HG03460 (cell line): ENCODE data around the gene MRPL20.
"Not testable (repeated sequence)": the region's sequence is repeated elsewhere in the genome, so short reads cannot be mapped to it uniquely, and the experiment has no call there.

Experiments used
- ATAC-seq: cut with Tn5 transposase; IDR thresholded peaks from one replicate; pipeline ENCODE4 v1.9.1; 2021; ENCODE audit not compliant: unreplicated experiment

Gene MRPL20

GRCh38 chr1:1427106-1427819 lies 20.2 kb upstream of the MRPL20 start:
- ATAC-seq, result no peak

GRCh38 chr1:1426496-1427105 lies 19.5 kb upstream of the MRPL20 start:
- ATAC-seq, result no peak

GRCh38 chr1:1425753-1426495 lies 18.8 kb upstream of the MRPL20 start:
- no peak for ATAC-seq

DNA sequence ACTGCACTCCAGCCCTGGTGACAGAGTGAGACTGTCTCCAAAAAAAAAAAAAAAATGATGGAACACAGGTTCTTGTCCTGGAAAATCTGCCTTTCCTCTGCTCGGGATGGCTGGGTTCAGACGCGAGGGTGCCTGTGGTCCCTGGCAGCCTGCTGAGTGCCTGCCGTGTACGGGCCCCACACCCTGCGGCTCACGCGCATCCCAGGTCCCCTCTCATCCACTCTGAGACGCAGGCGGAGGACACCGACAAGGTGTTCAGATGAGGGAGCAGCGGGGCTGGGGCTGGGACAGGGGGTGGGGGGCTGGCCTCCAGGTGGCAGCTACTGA lies 18.3 kb upstream of the MRPL20 start:
- ATAC-seq, result no peak

DNA sequence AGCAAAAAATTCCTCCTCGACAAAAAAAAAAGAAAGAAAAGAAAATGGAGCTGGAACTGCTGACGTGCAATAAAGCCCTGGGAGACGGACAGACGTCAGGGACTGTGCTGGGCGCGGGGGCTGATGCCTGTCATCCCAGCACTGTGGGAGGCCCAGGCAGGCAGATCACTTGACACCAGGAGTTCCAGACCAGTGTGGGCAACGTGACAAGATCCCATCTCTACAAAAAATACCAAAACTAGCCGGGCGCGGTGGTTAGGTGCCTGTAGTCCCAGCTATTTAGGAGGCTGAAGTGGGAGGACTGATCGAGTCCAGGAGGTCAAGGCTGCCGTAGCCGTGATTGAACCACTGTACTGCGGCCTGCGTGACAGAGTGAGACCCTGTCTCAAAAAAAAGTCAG lies 17.6 kb upstream of the MRPL20 start:
- no peak for ATAC-seq

- ATAC-seq, result no peak
Measured at GRCh38 chr1:1423245-1423597, 16.1 kb upstream of the MRPL20 start.

GRCh38 chr1:1422465-1423244 lies 15.6 kb upstream of the MRPL20 start:
- no peak for ATAC-seq

- no peak for ATAC-seq
Measured at GRCh38 chr1:1421907-1422464, 14.9 kb upstream of the MRPL20 start.

GRCh38 chr1:1421147-1421906 lies 14.2 kb upstream of the MRPL20 start, which contains the start of gene ANKRD65:
TSS of gene ANKRD65 (minus strand) at chr1:1421276. CDS start at chr1:1421005, 271 bp downstream.
- ATAC-seq, result no peak

- no peak for ATAC-seq
Measured at GRCh38 chr1:1420654-1421141, 13.6 kb upstream of the MRPL20 start.

- no peak for ATAC-seq
Measured at GRCh38 chr1:1419813-1420653, 12.9 kb upstream of the MRPL20 start.

DNA sequence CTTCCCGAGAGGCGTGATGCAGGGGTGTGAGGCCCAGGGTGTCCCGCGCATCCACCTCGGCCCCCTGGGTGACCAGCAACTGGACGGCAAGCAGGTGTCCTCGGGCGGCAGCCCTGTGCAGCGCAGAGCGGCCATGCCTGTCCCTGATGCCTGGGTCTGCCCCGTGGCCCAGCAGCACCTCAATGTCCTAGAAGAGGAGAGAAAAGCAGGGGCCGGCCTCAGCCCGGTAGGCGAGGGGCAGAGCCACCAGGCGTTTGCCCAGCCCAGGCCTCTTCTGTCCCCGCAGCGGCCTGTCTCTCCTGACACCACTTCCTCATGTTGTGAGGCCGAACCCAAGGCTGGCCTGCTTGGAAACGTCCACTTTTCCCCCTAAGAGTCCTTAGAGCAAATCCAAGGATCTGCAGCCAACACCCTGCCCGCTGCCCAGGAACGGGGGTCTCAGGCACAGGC lies 12.3 kb upstream of the MRPL20 start:
- ATAC-seq, result no peak

- no peak for ATAC-seq
Measured at GRCh38 chr1:1418464-1419362, 11.6 kb upstream of the MRPL20 start.

DNA sequence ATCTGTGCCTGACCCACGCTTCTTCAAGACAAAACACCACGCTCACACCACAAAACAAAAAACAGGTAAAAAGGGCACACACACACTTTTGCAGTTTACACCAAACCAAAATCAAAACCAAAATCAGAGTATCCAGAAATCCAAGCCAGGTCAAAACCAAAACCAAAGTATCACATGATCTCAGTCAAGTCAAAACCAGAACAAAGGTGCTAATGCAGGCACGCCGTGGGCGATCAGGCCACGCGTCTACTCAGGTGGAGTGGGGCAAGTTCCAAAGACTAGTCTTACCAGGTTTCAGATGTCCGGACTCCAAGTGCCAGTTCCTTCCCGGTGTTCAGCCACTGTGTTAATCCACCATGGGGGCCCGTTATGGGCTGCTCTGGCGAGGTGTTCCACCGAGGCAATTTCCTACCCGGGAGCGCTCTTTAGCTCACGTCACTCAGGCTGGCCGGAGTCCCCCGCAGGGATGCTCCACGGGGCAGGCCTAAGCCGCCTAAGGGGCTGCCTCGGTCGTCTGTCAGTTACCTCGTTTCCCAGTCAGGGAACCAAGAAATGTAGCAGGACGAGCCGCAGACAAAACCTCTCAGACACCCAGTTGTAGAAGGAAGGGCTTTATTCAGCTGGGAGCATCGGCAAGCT lies 10.9 kb upstream of the MRPL20 start:
- not testable (repeated sequence) for ATAC-seq

DNA sequence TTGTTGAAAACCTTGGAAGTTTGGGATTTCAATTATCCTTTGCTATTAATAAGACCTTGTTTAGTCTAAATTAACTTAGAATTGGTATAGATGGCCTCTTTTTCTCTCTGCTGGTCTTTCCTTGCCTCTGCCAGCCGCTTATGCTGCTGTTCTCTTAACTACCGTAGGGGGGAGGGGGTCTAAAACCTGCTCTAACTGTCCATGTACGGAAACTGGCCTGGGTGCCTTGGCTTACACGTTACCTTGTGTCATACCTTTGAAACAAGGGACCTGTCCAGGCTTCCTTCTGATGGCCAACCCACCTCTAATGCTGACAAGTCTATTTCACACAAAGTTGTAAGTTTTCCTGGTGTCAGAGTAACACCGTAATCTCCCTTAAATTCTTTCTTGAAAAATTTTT lies 10.3 kb upstream of the MRPL20 start:
- not testable (repeated sequence) for ATAC-seq

- ATAC-seq, result no peak
Measured at GRCh38 chr1:1415751-1416150, 8.7 kb upstream of the MRPL20 start.

- ATAC-seq, result not testable (repeated sequence)
Measured at GRCh38 chr1:1412311-1412902, 5.3 kb upstream of the MRPL20 start.
